ENCODE results near the gene F11R. TPM values are rescaled to one million over a fixed set of nuclear protein-coding genes. Genes with fewer than 3 reads are reported as not detected.

The F11R gene
- polyA plus RNA-seq, 1 experiment = 1.8 TPM

DNA sequence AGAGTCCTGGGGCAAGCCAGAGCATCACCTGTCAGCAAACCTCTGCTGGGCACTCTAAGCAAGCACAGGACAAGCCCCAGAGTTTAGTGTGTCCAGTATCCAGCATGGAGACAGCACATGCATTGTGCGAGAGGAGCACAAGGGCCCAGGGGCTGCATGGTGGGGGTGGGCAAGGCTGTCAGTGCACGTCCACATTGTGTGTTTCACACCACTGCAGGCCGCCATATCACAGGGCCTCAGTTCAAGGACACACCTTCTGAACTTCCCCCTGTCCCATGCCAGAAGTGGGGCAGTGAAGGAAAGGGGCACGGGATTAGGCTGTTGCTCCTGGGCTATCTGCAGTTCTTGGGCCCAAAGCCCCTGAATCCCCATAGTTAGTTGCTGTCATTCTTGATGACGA, 18.6 kb upstream of the F11R start:
- H3K36me3 ChIP-seq (ENCODE audit: control insufficient read depth, insufficient read depth, low read length) = peaks cover 29% of the 10 kb centered on the region
- TF ChIP-seq, protein P1, sequence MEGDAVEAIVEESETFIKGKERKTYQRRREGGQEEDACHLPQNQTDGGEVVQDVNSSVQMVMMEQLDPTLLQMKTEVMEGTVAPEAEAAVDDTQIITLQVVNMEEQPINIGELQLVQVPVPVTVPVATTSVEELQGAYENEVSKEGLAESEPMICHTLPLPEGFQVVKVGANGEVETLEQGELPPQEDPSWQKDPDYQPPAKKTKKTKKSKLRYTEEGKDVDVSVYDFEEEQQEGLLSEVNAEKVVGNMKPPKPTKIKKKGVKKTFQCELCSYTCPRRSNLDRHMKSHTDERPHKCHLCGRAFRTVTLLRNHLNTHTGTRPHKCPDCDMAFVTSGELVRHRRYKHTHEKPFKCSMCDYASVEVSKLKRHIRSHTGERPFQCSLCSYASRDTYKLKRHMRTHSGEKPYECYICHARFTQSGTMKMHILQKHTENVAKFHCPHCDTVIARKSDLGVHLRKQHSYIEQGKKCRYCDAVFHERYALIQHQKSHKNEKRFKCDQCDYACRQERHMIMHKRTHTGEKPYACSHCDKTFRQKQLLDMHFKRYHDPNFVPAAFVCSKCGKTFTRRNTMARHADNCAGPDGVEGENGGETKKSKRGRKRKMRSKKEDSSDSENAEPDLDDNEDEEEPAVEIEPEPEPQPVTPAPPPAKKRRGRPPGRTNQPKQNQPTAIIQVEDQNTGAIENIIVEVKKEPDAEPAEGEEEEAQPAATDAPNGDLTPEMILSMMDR (IDR thresholded peaks at IDR 0.05; ENCODE audit: insufficient read depth, low read depth, low read length) = no peak
- no peak overlapping the region for H3K4me3 ChIP-seq (ENCODE audit: low read depth, low read length)
- DNase-seq (ENCODE audit: low read depth) = no peak
- CTCF ChIA-PET = interaction anchor here (0.7 to 4.0 kb wide), 3 partner anchors 13 to 58 kb away, joined by 3 to 48 read pairs (median 3); partner anchors contain the start of gene KLHDC9
- no peaks in the 10 kb centered on the region for H3K27me3 ChIP-seq (ENCODE audit: control insufficient read depth, insufficient read depth, low read length)
- POLR2A ChIA-PET = no interaction called here

DNA sequence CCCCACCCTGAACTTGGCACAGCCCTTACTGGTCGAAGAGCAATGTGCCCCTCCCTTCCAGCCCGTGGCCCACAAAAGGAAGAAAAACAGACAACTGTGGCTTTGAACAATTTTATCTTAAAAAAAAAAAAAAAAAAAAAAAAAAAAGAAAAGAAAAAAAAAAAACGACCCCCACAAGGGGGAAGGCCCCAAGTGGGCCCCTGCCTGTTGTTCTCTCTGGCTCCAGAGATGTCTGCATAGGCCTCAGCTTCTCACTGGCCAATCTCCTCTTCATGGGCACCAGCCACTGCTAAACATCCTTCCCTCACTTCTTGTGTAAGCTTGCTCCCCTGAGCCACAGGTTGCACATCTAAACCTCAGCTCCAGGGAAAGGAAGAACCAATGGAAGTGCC, 18.2 kb upstream of the F11R start:
- DNase-seq (ENCODE audit: low read depth) = no peak
- Histone ChIP-seq H3K27me3 (ENCODE audit: control insufficient read depth, insufficient read depth, low read length) (no peaks in the 10 kb centered on the region), H3K36me3 (ENCODE audit: control insufficient read depth, insufficient read depth, low read length) (peaks cover 29% of the 10 kb centered on the region), H3K4me3 (ENCODE audit: low read depth, low read length) (no peak overlapping the region)
- TF ChIP-seq, protein P1 (IDR thresholded peaks at IDR 0.05; ENCODE audit: insufficient read depth, low read depth, low read length) = no peak
- POLR2A ChIA-PET = no interaction called here
- CTCF ChIA-PET = interaction anchor here (0.7 to 4.0 kb wide), 3 partner anchors 13 to 59 kb away, joined by 3 to 48 read pairs (median 3); partner anchors contain the start of gene KLHDC9

- POLR2A ChIA-PET = no interaction called here
- CTCF ChIA-PET = interaction anchor here (0.7 to 1.2 kb wide), 2 partner anchors 18 to 35 kb away, joined by 3 read pairs; partner anchors contain the start of gene F11R
- H3K27me3 ChIP-seq (ENCODE audit: control insufficient read depth, insufficient read depth, low read length) = no peaks in the 10 kb centered on the region
- H3K36me3 ChIP-seq (ENCODE audit: control insufficient read depth, insufficient read depth, low read length) = peaks cover 29% of the 10 kb centered on the region
- DNase-seq (ENCODE audit: low read depth) = no peak
- H3K4me3 ChIP-seq (ENCODE audit: low read depth, low read length) = no peak within 1 kb of the TSS
- TF ChIP-seq, protein P1 (IDR thresholded peaks at IDR 0.05; ENCODE audit: insufficient read depth, low read depth, low read length) = no peak
These were observed 17.7 kb upstream of the F11R start, which contains the start of gene TSTD1 for GRCh38 chr1:161038523-161039153. Gene TSTD1, minus strand, starts transcription at chr1:161038964. Its CDS starts 75 bp downstream, at chr1:161038889.

GRCh38 chr1:161037661-161038522, 16.9 kb upstream of the F11R start:
- no peak for DNase-seq (ENCODE audit: low read depth)
- Histone ChIP-seq H3K27me3 (ENCODE audit: control insufficient read depth, insufficient read depth, low read length) (no peaks in the 10 kb centered on the region), H3K4me3 (ENCODE audit: low read depth, low read length) (no peak overlapping the region), H3K36me3 (ENCODE audit: control insufficient read depth, insufficient read depth, low read length) (peaks cover 29% of the 10 kb centered on the region)
- ChIA-PET CTCF (interaction anchor here (0.7 to 1.2 kb wide), 4 partner anchors 8 to 59 kb away, joined by 3 to 4 read pairs (median 4); partner anchors contain the start of gene F11R), POLR2A (no interaction called here)
- TF ChIP-seq, protein P1 (IDR thresholded peaks at IDR 0.05; ENCODE audit: insufficient read depth, low read depth, low read length) = no peak

- no peak for DNase-seq (ENCODE audit: low read depth)
- TF ChIP-seq, protein P1 (IDR thresholded peaks at IDR 0.05; ENCODE audit: insufficient read depth, low read depth, low read length) = no peak
- ChIA-PET CTCF (interaction anchor here (0.6 to 0.9 kb wide), 2 partner anchors 15 to 658 kb away, joined by 3 read pairs; no protein-coding TSS in a partner anchor), POLR2A (no interaction called here)
- Histone ChIP-seq H3K27me3 (ENCODE audit: control insufficient read depth, insufficient read depth, low read length) (no peaks in the 10 kb centered on the region), H3K36me3 (ENCODE audit: control insufficient read depth, insufficient read depth, low read length) (peaks cover 4% of the 10 kb centered on the region; the same call in 1 of the 2 replicates), H3K4me3 (ENCODE audit: low read depth, low read length) (no peak overlapping the region)
These were observed 12.8 kb upstream of the F11R start for GRCh38 chr1:161033751-161034150.
